NAMALWA (cell line): ENCODE measurements around the gene MS4A7.
A peak's percentile ranks its signal among the peaks of the same experiment; 100 is the strongest.

Experiments
- DNase-seq: peaks from one replicate; pipeline ENCODE4 v3.0.0-alpha.2; 2015; ENCODE audit warnings: low spot score

The MS4A7 gene

GRCh38 chr11:60371386-60371785, 6.9 kb upstream of the MS4A7 start:
- DNase-seq = no peak

DNA sequence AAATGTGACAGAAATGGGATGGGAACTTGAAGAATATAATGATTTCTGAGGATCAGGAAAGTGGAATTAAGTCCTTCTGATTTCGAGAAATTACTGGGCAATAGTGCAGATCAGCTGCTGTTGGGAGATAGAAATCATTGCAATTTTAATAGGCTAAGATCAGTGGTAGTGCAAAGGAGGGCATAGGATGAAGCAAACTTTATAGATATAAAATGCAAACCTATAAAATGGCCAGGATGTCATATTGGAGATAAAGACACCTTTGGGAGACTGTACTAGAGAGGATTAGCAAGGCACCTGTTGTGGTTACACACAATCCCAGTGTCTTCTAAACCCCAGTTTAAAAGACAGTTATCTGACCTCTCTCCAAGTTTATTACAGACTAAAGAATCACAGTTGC, 6.5 kb upstream of the MS4A7 start:
- no peak for DNase-seq

DNA sequence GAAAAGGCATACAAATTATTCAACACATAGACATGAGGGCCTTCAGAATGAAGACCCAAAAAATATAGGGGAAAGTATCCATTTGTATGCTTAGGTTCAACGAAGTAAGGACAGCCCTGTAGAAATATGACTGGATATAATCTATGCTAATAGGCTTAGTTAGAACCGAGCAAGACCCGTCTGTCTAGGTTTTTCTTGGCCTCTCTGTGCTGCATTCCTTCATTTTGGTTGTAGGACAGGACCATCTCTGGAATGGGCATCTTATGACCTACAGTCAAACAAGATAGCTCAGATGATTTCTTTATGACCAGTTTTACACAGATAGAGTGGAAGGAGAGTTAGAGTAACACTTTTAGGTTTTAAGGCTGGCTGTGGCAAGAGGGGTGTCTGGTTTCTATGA, 5.6 kb upstream of the MS4A7 start:
- DNase-seq = no peak

DNA sequence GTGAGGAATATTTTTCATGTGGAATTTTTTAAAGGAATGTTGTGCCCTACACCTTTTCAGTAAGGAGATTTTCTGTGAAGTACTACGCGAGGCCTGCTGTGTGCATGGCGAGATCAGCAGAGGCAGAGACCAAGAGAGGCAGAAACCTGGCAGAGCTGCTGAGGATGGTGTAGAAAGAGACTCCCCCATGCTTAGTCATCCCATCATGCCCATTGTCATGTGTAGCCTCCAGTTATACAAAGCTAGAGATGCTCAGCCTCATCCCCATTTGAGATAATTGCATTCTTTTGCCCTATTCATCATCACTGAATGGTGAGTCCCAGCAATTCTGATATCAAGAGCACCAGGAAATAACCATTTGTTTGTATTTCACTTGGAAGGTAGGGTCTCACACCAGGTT, 3.0 kb upstream of the MS4A7 start:
- DNase-seq = no peak

- DNase-seq = no peak
Measured at GRCh38 chr11:60376601-60377000, 1.7 kb upstream of the MS4A7 start.

- peak; percentile 39 for DNase-seq
Measured at GRCh38 chr11:60377401-60378136, 763 bp upstream of the MS4A7 start.

DNA sequence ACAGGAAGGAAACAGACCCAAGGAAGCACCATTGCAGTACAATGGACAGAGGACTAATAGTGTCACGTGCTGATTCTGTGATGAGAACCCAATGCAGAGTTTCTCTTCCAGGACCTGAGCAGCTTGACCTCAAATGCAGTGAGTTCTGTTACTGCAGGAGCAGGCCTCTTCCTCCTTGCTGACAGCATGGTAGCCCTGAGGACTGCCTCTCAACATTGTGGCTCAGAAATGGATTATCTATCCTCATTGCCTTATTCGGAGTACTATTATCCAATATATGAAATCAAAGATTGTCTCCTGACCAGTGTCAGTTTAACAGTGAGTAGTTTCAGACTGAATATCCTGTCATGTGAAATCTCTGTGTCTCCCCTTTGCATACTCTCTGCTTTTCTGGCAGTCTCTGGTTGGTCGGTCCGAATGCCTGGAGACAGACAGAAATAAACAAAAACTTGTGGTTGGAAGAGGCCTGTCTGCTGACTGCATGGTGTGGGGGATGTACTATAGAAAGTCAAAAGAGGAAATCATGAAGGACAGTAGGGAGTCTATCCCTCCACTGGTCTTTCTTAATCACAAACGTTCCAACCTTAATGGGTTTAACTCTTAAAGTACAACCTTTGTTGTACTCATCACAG, 11.1 kb downstream of the MS4A7 start:
- DNase-seq = no peak

- DNase-seq = no peak
Measured at GRCh38 chr11:60390419-60390818, 12.1 kb downstream of the MS4A7 start.

GRCh38 chr11:60392361-60392760, 14.0 kb downstream of the MS4A7 start:
- DNase-seq = no peak

DNA sequence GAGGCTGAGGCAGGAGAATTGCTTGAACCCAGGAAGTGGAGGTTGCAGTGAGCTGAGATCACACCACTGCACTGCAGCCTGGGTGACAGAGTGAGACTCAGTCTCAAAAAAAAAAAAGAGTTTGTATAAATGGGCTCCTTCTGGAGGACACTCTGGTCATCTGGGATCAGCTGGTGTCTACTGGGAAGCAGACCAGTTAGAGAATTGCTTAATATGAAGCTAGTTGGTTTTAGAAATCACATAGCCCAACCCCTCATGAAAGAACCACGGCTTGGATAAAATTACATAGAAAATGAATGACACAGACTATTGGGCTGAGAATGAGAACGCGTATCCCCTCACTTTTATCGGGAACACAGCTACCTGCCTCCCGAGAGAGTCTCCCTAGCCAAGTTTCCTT, 14.7 kb downstream of the MS4A7 start:
- DNase-seq = no peak

GRCh38 chr11:60394666-60395380, 16.5 kb downstream of the MS4A7 start:
- DNase-seq = no peak

- no peak for DNase-seq
Measured at GRCh38 chr11:60396382-60396781, 18.1 kb downstream of the MS4A7 start, which contains the start of gene MS4A14. Gene MS4A14, plus strand, starts transcription at chr11:60396459. Its CDS starts 120 bp downstream, at chr11:60396579.

DNA sequence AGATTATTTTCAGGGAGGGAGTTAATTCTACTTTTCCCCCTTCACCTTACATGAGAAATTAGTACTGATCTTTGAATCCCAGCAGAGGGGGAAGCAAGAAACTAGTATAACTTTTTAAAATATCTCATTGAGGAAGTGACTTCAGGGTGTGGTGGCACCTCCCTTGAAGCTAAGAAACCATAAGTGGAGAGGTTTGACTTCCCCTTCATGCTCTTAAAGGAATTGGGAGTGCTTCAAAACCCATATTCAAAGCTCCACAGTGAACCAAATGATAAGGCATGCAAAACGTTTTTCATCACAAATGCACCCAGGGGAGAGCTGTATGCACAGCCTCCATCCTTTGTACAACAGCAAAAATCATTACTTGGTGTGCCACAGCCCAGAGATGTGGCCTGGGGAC, 18.5 kb downstream of the MS4A7 start:
- no peak for DNase-seq

GRCh38 chr11:60420015-60420414, 41.7 kb downstream of the MS4A7 start:
- no peak for DNase-seq

- DNase-seq = no peak
Measured at GRCh38 chr11:60422609-60423008, 44.3 kb downstream of the MS4A7 start.

DNA sequence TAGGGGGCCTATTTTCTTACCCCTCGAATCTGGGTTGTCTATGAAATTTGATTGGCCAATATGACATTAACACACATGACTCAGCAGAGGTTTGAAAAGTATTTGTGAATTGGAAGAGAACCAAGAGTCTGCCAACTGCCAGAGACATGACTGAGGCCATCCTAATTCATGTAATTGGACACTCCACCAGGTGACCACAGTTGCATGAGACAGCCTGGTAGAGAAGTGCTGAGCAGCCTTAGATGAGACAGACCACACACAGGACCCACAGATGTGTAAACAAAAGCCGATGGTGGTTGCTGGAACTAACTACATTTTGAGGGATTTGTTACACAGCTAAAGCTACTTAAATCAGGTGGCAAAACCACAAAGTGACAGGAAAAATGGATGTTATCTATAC, 50.2 kb downstream of the MS4A7 start:
- DNase-seq = no peak

DNA sequence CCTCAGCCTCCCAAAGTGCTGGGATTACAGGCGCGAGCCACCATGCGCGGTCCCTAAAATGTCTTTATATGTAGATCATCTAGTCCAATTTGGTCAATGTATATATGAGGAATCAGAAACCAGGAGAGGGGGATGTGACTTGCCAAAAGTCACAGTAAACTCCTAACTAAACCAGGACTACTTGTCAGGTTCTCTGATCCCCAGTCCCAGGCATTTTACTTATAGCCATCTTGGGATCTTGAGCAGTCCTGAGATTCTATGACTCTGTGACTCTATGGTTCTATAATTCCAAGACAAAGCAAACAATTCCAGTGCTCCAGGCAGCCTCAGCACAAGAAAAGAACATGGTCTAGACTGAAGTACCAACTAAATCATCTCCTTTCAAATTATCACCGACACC, 50.9 kb downstream of the MS4A7 start, which contains the start of gene MS4A5:
Gene MS4A5, plus strand, starts transcription at position 301 of the 400 bp plus-strand sequence. CDS start 103 bp downstream, outside the sequence.
- DNase-seq = no peak

DNA sequence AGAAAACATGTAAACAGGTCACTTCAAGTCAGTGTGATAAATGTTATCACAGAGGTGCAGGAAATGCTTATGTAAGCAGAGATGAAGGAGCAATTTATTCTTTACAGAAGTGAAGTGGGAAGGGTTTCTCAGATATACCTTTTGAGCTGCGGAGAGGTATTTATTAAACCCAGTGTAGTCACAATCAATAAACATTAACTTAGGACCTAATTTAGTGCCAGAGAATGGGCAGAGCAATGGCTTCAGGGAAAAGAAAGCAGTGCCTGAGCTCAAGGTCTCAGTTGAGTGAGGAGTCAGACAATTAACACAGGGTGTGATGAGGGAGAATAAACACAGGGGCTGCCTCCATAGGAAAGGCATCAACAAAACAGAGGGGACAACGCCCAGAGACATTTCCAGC, 52.9 kb downstream of the MS4A7 start:
- no peak for DNase-seq

GRCh38 chr11:60433401-60433800, 55.1 kb downstream of the MS4A7 start:
- DNase-seq = no peak
